GM23248 (cell line): ENCODE results near the gene SLIT3. TPM values are rescaled to one million over a fixed set of nuclear protein-coding genes. Genes with fewer than 3 reads are reported as not detected.

Source experiments
- DNase-seq: peaks from one replicate; pipeline ENCODE4 v3.0.0-alpha.2; 2015
- H2AFZ ChIP-seq: fragments of 200-600 bp; sonication (generic); 2 replicates; pipeline ENCODE4 v1.6.1; 2016; ENCODE audit warnings: antibody characterized with exemption
- H3F3A ChIP-seq: fragments of 200-600 bp; sonication (generic); 2 replicates; pipeline ENCODE4 v1.6.1; 2016; ENCODE audit warnings: mild to moderate bottlenecking, antibody characterized with exemption, mixed run types; ENCODE audit not compliant: insufficient read depth
- H3K27ac ChIP-seq: fragments of 200-600 bp; sonication (generic); 2 replicates; pipeline ENCODE4 v1.5.1; 2016; ENCODE audit warnings: mild to moderate bottlenecking
- H3K27me3 ChIP-seq: fragments of 200-600 bp; sonication (generic); replicated peaks from 2 replicates; pipeline ENCODE4 v1.6.1; 2016; ENCODE audit warnings: mild to moderate bottlenecking; ENCODE audit not compliant: insufficient read depth
- H3K36me3 ChIP-seq: fragments of 200-600 bp; sonication (generic); 2 replicates; pipeline ENCODE4 v1.6.1; 2016; ENCODE audit warnings: low read depth, mild to moderate bottlenecking
- H3K4me1 ChIP-seq: fragments of 200-600 bp; sonication (generic); 2 replicates; pipeline ENCODE4 v1.6.1; 2016; ENCODE audit warnings: mild to moderate bottlenecking; ENCODE audit not compliant: insufficient read depth
- H3K4me2 ChIP-seq: fragments of 200-600 bp; sonication (generic); one replicate; pipeline ENCODE4 v1.6.1; 2016; ENCODE audit warnings: mild to moderate bottlenecking; ENCODE audit not compliant: unreplicated experiment
- H3K4me3 ChIP-seq: fragments of 200-600 bp; sonication (generic); 2 replicates; pipeline ENCODE4 v1.5.1; 2016; ENCODE audit warnings: mild to moderate bottlenecking
- H3K79me2 ChIP-seq: fragments of 200-600 bp; sonication (generic); 2 replicates; pipeline ENCODE4 v1.6.1; 2016; ENCODE audit warnings: mild to moderate bottlenecking; ENCODE audit not compliant: insufficient read depth
- H3K9ac ChIP-seq: fragments of 200-600 bp; sonication (generic); 2 replicates; pipeline ENCODE4 v1.6.1; 2016; ENCODE audit warnings: mild to moderate bottlenecking
- H3K9me2 ChIP-seq: fragments of 200-600 bp; sonication (generic); 2 replicates; pipeline ENCODE4 v1.6.1; 2016; ENCODE audit warnings: mixed run types, mild to moderate bottlenecking, moderate library complexity; ENCODE audit not compliant: insufficient read depth
- H3K9me3 ChIP-seq: fragments of 200-600 bp; sonication (generic); one replicate; pipeline ENCODE4 v1.6.1; 2017; ENCODE audit warnings: low read depth
- H4K20me1 ChIP-seq: fragments of 200-600 bp; sonication (generic); 2 replicates; pipeline ENCODE4 v1.6.0; 2016; ENCODE audit not compliant: insufficient read depth
- EZH2 ChIP-seq: fragments of 200-600 bp; sonication (generic); IDR thresholded peaks from 2 replicates; pipeline ENCODE4 v1.6.1; 2018; ENCODE audit warnings: antibody characterized with exemption, mild to moderate bottlenecking; ENCODE audit not compliant: insufficient read depth, poor library complexity, severe bottlenecking
- EZH2phosphoT487 ChIP-seq: fragments of 200-600 bp; sonication (generic); IDR thresholded peaks from 2 replicates; pipeline ENCODE4 v1.6.1; 2018; ENCODE audit warnings: antibody characterized with exemption, moderate library complexity, mild to moderate bottlenecking, low read depth; ENCODE audit not compliant: insufficient read depth
- WGBS, 2 experiments: methylation state at CpG; one replicate each; pipeline ENCODE4 v1.1.6; 2015 to 2017; ENCODE audit warnings: low lambda C conversion rate in 2 of 2, low coverage in 1 of 2; ENCODE audit errors: missing lambda C conversion rate in 2 of 2; 5-methylcytosine and 5-hydroxymethylcytosine counted together
- in situ Hi-C: fragments of 300-500 bp; cut with MboI; formaldehyde crosslinking; loops from 2 replicates; pipeline ENCODE4 v1.15.0; 2020
- polyA plus RNA-seq: library from polyadenylated mRNA; unstranded; fragments of >200 nt; fragmentation: Nextera tagmentation; extraction: Ambion mirVana; gene quantifications from 2 replicates; pipeline ENCODE4 v1.2.1, GENCODE V29; 2016
- total RNA-seq: library from RNA; depleted of rRNA; stranded (reverse); fragments of >200 nt; shearing (Covaris generic); gene quantifications from 2 replicates; pipeline ENCODE4 v1.2.3, GENCODE V29; 2014

The SLIT3 gene
- total and polyA plus RNA-seq, 2 experiments from 2014 or later = 61.9 to 100 TPM

DNA sequence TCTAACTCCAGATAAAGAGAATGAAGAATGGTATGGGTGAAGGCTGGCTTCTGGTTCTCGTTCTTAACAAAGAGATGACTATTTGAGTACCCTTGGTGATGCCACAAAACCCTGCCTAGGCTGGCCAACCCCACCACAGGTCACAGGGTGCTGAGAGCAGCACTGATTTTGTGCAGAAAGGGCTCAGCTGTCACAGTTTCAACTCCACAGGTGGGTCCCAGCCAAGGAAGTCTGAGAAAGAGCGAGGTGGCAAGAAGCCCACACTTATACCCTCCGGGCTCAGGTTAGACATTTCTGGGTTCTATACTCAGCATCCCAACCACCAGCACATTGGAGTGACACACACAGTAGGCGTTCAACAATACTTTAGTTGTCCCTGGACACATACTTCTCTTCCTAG is 118.1 kb downstream of the SLIT3 start:
- Histone ChIP-seq H3K79me2 (peaks cover 25% of the 10 kb centered on the region), H3K9ac (no peak overlapping the region), H3K9me2 (no peaks in the 10 kb centered on the region), H2AFZ (no peak overlapping the region), H3K4me3 (no peak overlapping the region), H3K36me3 (no peaks in the 10 kb centered on the region), H3K27me3 (no peaks in the 10 kb centered on the region), H3K4me2 (no peak overlapping the region), H3F3A (peaks cover 26% of the 10 kb centered on the region), H4K20me1 (no peaks in the 10 kb centered on the region), H3K9me3 (no peaks in the 10 kb centered on the region), H3K27ac (peak overlapping the region; percentile 44; the same call in 1 of the 2 replicates), H3K4me1 (peaks cover 37% of the 10 kb centered on the region)
- in situ Hi-C loops = no loop called here
- WGBS, 2 experiments = 87% methylated on average over 4 of the region's 4 CpGs
- TF ChIP-seq EZH2phosphoT487 = no peak
- TF ChIP-seq EZH2 = no peak
- DNase-seq = no peak

- Histone ChIP-seq H3K79me2 (peaks cover 26% of the 10 kb centered on the region), H3K9me2 (no peaks in the 10 kb centered on the region), H3K4me3 (no peak overlapping the region), H3K9ac (no peak overlapping the region), H2AFZ (no peak overlapping the region), H3K9me3 (no peaks in the 10 kb centered on the region), H3K36me3 (no peaks in the 10 kb centered on the region), H4K20me1 (no peaks in the 10 kb centered on the region), H3K27me3 (no peaks in the 10 kb centered on the region), H3K27ac (no peak overlapping the region), H3F3A (peaks cover 26% of the 10 kb centered on the region), H3K4me2 (no peak overlapping the region), H3K4me1 (peaks cover 37% of the 10 kb centered on the region)
- WGBS, 2 experiments = 41 to 43% methylated on average over 8 of the region's 8 CpGs
- TF ChIP-seq EZH2phosphoT487 (no peak), EZH2 (no peak)
- peak; percentile 22 for DNase-seq
- in situ Hi-C loops = no loop called here
Observed at GRCh38 chr5:169181814-169182213, 119.1 kb downstream of the SLIT3 start.

DNA sequence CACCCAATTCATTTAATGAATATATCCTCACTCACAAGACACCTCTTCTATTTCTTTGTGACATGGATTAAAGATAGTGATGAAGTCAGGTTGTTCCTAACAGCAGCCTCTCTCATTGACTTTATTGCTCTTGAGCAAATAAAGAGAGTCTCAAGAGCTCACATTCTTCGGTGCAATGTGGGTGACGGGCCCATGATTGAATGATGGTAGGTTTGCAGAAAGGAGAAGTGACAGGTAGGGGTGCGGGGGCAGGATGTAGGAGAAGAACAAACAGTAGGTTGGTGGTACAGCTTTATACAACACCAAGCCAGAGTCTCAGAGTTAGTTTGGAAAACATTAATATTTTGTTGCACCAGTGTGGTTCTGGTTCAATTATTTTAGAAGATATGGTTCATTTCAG is 122.2 kb downstream of the SLIT3 start:
- Histone ChIP-seq H3K36me3 (no peaks in the 10 kb centered on the region), H3K4me2 (no peak overlapping the region), H4K20me1 (no peaks in the 10 kb centered on the region), H3K9ac (no peak overlapping the region), H3K27ac (no peak overlapping the region), H3K9me3 (no peaks in the 10 kb centered on the region), H2AFZ (no peak overlapping the region), H3K27me3 (no peaks in the 10 kb centered on the region), H3K4me1 (peaks cover 25% of the 10 kb centered on the region), H3F3A (peaks cover 23% of the 10 kb centered on the region), H3K4me3 (no peak overlapping the region), H3K9me2 (no peaks in the 10 kb centered on the region), H3K79me2 (peaks cover 21% of the 10 kb centered on the region)
- 96 to 97% methylated on average over 3 of the region's 3 CpGs for WGBS, 2 experiments
- DNase-seq = no peak
- in situ Hi-C loops = no loop called here
- TF ChIP-seq EZH2phosphoT487 (no peak), EZH2 (no peak)

DNA sequence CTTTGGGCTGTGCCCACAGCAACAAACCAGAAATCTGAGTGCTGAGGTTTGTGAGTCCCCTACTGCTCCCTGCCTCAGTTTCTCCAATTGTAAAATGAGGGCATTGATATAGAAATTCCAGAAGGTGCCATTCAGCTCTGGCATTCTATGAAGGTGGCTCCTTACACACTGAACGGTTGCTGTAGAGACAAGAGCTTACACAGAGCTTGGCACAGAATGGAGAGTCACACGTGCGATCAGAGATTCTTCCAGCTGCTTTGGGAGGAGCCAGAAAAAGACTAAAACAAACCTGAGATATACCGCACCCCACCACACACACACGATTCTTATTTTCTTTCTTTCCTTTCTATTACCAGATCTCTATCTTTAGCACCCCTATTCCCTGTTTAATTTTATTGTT is 122.7 kb downstream of the SLIT3 start:
- Histone ChIP-seq H3K36me3 (no peaks in the 10 kb centered on the region), H3K4me3 (no peak overlapping the region), H3K27me3 (no peaks in the 10 kb centered on the region), H3K9me3 (no peaks in the 10 kb centered on the region), H3K4me1 (peaks cover 25% of the 10 kb centered on the region), H2AFZ (no peak overlapping the region), H3F3A (peaks cover 23% of the 10 kb centered on the region), H3K4me2 (no peak overlapping the region), H3K27ac (no peak overlapping the region), H3K79me2 (peaks cover 21% of the 10 kb centered on the region), H3K9ac (no peak overlapping the region), H4K20me1 (no peaks in the 10 kb centered on the region), H3K9me2 (no peaks in the 10 kb centered on the region)
- no peak for TF ChIP-seq EZH2
- TF ChIP-seq EZH2phosphoT487 = no peak
- 68 to 70% methylated on average over 5 of the region's 5 CpGs for WGBS, 2 experiments
- in situ Hi-C loops = no loop called here
- no peak for DNase-seq
